HG03558 (cell line): Measurements from ENCODE around the gene RAPGEF3.

ENCODE experiments used
- ATAC-seq: cut with Tn5 transposase; IDR thresholded peaks from one replicate; pipeline ENCODE4 v1.9.1; 2021; ENCODE audit warnings: moderate number of reproducible peaks; ENCODE audit not compliant: unreplicated experiment; ENCODE audit errors: extremely low read depth

Gene RAPGEF3

DNA sequence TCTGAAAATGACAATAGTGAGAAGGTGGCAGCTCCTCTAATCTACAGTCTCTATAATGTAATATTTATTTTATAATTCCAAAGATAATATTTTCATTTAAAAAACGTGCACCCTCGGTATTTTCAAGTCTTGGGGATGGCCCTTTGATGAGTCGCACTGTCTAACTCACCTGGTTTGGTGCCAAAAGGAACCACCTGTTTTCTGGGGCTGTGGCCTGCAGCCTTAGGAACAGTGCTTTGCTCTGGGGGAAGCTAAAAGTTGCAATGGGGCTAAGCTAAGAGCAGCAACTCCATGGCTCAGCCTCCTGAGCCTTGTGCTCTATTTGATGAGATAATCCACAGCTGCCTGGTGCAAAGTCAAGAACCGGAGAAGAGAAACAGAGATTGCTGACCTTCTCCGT lies 27.0 kb downstream of the RAPGEF3 start:
- no peak for ATAC-seq

DNA sequence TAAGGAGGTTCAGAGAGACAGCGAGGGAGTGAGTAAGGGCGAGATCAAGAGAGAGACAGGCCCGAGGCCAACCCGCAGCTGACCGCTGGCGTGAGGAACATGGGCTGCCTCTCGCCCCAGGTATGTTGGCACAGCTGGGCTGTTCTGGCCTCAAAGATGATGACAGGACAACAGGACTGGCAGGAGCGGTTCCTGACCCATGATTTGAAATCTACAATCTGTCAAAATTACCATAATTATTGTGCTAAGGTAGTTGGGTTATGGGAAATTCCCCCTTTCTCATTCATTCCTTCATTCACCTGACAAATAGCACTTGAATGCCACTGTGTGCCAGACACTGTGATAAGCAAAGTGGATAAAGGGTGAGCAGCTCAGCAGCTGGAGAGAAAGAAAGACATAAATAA lies 28.3 kb downstream of the RAPGEF3 start:
- no peak for ATAC-seq

DNA sequence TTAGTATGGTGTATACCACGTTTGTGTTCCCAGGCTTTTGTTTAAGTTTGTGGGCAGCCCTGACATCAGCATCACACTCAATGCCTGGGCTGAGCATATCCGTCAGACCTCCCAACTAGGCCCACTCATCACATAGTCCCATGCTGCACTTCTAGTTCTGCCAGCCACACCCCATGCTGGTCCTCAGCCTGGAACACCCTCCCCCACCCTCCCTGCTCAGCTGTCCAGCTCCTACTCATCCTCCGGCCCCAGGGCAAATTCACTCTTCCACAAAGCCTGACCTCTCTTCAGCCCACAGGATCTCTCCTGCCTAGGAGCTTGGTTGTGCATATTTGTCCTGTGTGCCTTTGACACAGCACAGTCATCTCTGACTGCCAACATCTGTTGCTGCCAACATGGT lies 29.4 kb downstream of the RAPGEF3 start:
- no peak for ATAC-seq

DNA sequence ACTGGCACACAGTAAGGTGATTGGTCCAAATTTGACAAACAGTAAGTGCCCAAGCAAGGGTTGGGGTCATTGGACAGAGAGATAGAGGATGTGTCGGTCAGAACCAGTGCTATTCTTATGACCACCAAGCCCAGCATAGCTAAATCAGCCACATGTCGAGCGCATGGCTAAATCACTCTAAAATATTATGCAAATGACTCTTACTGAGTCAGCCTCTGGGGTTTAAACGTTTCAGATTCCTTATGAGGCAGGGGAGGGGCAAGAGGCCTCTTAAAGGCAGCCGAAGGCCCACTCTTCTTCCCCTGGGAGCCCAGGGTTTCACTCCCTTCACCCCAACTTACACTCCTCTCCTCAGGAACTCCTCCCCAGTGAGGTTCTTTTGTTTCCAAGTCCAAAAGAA lies 32.8 kb downstream of the RAPGEF3 start:
- peak; percentile 82 for ATAC-seq

DNA sequence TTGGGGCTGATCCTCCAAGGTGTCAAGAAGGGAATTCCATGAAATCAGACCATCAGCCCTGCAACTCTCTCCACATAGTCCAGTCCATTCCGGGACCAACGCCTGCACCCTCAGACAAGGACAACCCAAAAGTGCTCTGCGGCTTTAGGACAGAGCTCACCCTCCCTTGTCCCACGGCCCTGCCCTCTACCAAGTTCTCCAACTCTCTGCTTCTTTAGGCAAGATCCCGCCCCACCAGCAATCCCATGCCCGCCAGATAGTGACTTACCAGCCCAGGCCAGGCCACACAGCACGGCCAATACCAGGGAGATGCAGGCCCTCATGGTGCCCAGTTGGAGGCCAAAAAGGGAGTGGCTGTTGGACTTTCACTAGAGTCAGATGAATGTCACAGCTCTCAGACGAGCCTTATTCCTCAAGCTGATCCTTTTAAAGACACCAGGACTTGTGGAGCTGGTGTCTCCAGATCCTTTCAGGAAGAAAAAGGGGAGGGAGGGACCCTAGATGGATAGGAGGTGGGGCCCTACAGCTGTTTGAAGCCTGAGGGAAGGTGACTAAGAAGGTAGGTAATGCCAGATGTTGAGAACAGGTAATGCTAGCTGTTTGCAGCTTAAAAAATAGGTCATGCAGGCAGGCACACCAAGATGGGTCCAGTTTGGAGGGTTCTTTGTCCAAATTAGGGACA lies 33.4 kb downstream of the RAPGEF3 start, which contains the start of gene ENDOU:
Gene ENDOU (minus strand): TSS at position 400 of the 682 bp plus-strand sequence. CDS start 77 bp downstream, at position 323.
- ATAC-seq: no peak

DNA sequence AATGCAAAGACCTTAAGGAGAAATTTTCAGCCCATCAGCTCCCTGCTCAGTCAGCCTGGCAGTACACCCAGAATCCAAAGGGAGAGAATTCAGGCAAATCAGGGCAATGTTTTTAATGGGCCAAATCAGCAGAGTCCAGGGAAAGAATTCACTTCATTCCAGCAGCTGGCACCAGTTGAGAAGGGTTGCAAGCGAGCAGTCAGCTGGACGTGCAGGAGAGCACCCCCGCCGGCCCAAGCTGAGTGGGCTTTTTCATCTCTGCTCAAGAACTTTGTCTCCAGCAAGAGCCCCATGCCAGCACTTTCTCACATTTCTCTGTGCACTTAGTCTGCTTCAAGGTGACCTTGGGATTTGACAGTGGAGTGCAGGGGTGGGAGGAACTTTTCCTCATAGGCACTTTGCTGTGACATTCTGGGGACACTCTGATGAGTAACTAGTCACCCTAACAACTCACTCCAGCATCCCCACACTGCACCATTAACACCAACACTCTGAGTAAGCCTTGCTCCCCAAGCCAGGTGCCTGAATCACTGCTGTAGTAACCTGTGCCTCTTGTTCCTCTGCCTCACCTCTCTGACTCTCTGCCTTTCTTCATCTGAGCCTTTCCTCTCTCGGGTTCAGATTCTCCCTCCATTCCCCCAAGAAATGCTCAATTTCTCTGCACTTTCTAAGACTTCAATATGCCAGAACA lies 35.6 kb downstream of the RAPGEF3 start:
- ATAC-seq: no peak

DNA sequence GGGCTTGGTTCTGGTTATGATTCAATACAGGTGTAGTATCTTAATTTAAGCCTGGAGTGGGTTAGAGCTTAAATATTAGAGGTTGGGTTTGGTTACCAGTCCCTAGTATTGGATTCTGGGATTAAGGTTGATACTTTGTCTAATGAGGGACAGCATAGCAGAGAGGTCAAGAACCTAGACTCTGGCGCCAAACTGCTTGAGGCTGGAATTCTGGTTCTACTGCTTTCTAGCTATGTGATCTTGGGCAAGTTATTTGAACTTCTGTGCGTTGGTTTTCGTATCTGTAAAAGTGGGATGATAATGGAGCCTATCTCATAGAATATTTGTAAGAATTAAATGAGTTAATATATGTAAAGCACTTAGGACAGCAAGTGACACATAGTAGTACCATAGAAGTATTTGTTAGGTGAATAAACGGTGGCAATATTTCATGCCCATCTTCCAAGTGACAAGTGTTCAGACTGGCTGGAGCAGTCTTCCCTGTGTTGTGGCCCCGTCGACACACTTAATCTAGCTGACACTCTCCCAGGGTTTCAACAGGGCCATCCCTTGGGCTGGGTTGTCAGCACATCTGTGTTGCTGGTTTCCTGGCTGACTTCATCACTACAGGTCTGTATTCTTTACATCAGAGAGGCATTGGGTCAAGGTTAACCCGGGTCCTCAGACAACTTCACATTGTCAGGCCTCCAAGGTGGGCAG lies 36.4 kb downstream of the RAPGEF3 start:
- no peak for ATAC-seq

DNA sequence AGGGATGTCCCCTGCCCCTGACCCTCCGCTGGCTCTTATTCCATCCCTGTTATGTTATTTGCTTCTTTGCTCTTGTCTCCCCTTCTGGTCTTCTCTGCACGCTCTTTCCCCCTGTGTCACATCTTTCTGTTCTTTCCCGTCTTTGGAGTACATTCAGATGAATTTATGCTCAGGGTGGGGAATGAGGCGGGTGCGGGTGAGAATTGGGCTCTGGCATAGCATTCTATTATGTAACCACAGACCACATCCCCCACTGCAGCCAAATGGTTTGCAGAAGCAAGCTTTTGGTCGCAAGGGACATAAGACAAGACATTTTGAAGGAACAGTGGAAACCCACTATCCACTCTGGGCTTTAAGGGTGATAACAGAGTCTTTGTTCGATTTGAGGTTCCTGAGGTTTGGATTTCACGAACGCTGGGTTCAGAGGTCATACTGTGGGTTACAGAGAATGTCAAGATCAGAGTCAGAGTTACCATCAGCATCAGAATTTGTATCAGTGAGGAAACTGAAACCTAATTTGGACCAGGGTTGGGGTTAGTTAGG lies 37.2 kb downstream of the RAPGEF3 start:
- ATAC-seq: no peak

DNA sequence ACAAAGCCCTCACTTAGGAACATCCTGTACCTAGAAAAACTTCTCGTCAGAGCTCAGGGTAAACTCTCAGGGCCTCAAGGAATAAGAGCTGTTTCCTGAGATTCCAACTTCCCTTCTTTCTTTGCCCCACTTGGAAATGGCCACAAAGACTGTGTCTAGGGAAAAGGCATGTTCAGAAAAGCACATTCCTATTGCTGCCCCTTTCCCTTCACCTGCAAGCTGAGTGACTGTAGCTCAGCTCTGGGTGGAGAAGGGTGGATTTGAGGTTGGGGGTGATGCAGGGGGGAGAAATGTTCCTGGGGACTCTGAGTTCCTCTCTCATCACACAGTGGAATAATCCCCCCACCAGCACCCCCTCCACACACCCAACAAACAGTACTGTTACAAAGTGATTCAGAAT lies 40.1 kb downstream of the RAPGEF3 start:
- no peak for ATAC-seq

DNA sequence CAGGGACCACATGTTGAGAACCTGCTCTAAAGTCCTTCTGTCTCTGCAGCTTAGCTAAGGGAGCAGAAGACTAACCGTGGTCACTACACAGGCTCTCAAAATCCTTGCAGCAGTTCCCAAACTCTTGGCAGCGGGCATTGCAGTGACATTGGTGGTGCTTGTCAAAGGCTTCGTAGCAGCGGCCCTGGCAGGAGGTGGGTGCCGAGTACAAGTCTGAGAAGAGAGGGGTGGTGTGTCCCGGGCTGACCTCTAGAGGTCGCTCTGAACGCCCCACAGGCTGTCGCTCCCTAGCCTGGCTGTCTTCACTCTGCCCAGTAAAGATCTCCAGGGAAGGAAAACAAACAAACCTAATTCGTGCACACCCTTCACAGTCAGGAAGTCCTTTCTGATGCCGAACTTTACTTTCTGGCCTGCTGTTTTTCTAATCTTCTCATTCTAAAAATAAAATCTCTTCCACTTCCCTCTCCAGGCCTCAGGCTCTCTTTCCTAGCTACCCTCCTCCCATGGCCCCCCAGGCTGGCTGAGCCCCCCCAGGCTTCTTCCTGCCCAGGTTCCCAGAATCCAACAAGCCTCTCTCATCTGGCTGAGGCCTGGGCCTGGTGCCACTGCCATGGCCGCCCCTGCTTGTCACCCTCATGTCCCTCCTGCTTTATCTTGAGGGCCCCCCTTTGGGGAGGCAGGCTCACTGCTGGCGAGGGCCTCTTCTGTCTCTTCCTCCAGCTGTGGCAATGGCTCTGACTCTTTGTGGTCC lies 41.1 kb downstream of the RAPGEF3 start:
- ATAC-seq: no peak

DNA sequence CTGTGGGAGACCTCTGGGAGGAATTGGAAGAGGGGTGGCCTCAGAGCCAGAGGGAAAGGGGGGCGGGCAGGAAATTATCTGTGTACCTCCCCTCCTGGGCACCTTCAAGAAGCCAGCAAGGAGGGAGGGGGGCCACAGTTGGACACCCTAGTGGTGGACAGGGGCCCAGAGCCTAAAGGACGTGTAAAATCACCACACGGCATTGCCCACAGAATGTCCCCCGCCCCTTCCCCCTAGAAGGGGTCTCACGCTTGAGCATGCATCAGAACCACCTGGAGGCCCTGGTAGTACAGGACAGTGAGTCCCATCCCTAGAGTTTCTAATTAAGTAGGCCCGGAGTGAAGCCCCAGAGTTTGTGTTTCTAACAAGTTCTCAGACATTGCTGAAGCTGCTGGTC lies 41.6 kb downstream of the RAPGEF3 start:
- no peak for ATAC-seq

DNA sequence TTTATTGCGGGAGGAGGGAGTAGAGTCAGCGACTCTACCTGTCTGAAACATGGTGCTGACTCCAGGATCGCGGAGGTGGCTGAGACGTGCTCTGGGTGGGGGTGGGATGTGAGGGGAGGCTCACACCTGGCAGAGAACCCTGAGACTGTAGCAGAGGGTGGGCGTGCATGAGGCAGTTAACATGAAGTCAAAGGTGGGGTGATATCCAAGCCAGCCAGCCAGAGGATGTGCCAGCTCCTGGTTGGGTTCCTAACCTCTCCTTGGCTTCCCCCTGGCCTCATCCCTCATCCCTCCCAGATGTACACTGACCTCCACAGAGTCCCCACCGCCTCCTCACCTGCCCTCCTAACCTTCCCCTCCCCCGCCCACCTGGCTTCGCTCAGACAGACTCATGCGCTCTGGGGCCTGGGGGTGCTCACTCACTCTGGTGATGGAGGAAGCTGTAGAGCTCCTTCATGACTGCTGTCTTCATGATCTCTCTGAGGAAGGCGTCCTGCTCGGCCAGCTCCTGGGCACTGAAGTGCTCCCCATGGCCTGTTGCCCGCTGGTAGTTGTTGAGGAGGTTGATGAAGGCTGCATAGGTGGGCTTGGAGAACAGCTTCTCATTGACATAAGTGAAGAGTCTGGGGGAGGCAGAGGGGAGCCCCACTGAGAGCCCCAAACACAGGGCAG lies 42.7 kb downstream of the RAPGEF3 start:
- no peak for ATAC-seq

DNA sequence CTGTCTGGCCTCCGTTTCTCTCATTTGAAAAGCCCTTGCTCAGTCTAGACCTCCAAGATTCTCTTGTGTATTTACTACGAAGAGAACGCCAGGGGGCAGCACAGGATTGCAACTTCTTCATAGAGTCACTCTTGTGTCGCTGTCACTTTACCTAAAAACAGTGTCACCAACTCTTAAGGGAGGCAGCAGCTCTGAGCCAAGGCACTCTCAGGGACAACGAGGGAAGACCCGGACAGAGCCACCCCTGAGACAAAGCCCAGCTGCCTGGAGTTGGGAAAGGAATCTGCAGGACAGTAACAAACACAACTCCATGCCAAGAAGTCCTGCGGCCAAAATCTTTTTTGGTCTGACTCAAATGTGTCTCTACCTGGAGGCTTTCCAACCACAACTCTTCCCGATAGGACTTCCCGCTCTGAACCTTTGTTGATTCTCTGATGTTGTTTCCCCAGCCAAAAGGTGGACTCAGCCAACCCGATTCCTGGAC lies 43.2 kb downstream of the RAPGEF3 start:
- peak; percentile 52 for ATAC-seq

DNA sequence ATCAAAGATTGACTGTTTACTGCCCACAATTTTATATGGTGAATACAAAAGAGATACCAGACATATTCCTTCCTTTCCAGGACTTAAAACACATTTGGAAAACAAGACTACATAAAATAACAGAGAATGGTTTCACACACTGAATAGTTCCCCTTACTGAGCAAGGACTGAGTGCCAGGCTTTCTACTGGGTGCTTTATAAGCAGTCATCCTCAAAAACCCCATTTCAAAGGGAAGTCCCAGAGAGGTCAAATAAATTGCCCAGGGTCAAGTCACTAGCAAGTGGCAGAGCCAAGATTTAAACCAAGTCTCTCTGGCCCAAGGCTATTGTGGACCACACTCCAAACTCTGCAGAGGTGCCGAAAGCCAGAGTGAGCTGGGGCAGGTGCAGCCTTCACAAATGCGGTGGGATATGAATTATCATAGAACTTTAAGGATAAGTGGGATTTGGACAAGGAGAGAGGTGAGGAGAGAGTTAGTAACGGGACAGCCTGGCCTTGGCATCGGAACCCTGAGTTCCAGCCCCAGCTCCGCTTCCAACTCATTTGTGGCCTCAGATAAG lies 43.8 kb downstream of the RAPGEF3 start:
- no peak for ATAC-seq

DNA sequence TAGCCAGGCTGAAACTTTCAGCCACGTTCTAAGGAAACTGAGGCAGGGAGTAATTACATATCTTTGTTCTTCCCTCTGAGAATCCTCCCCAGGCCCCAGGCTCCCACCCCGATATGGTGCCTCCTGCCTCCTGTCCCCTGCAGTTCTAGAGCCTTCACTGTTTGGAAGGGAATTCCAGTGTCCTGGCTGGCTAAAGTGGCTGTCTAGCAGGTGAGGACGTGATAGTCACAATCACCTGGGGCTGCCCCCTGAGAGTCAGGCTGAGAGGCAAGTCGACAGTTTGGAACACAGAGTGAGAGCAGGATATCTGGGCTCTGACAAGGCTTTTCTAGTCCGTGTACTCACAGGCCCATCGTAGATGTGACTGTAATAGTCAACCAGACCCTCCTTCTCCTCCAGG lies 46.5 kb downstream of the RAPGEF3 start:
- no peak for ATAC-seq

DNA sequence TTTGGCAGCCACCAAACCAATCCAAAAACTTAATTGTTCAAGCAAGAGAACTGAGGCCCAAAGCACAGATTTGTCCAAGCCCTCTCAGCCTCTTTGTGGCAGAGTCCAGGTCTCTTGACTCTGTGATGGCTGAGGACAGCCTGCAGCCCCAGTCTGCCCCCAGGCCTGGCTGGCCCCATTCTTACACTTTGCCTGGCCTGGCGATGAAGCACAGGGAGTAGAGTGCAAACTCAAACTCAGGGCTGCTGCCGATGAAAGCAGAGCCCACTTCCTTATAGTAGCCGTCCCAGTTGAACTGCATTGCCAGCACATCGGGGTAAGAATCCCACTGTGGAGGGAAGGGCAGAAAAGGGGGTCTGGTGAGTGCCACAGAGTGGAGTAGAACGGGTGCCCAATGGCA lies 47.2 kb downstream of the RAPGEF3 start:
- ATAC-seq: no peak

DNA sequence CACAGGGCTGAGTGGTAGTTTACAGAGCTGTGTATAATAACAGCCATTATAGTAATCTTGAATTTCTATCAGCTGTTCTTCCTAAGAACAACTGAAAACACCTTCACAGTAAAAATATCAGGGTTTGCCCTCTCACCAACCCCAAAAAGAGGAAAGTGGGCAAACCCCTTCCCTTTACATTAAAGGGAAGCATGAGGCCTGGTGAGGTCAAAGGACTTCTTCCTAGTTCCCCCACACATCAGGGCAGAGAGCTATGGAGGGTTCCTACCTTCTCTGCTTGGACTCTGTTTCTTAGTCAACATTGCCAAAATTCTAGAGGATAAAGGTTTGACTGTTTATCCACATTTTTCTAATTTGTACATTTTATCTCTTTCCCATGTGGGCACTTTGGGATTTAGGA lies 48.4 kb downstream of the RAPGEF3 start:
- no peak for ATAC-seq

DNA sequence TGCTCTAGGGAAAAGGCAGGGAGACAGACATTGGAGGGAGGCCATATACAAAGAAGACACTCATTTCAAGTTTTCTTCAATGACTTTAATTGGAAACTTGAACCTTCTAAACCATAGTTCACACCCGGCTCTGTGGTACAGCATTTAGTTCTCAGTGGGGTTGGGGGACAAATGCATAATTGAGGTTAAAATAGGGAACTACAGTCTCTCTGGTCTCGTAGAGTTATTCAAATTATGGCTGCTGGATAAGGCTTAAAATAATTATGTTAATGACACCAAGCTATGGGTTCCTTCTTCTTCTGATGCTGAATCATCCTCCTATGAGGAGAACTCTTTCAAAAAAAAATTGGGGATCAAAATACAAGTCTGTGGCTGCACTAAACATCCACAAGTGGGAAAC lies 49.0 kb downstream of the RAPGEF3 start:
- ATAC-seq: no peak

DNA sequence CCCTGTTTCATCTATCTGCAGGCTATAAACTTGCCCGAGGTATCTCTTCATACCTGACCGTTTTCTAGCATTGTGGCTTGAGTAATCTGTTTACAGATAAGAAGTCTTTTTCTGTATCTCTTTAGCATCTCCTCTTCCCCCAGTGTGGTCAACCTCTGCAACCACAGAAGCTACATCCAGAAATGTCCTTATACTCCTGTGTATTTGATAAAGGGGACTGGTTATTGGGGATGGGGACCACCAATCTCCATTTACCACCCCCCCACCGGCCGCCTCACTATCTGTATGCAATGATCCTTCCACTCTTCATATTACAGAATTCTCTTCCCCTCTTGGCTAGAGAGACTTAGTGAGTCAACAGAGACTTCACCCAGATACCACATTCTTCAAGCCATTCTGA lies 49.4 kb downstream of the RAPGEF3 start:
- ATAC-seq: no peak
